GM12878 (cell line): ENCODE data around the gene ATXN1. TPM values are rescaled to one million over a fixed set of nuclear protein-coding genes. Genes with fewer than 3 reads are reported as not detected.

Experiments
- ATAC-seq: fragments of 200-7000 bp; cut with Tn5 transposase; 3 replicates; pipeline ENCODE4 v1.9.1; 2020; ENCODE audit warnings: mild to moderate bottlenecking, moderate library complexity
- BruUV-seq: library from RNA; stranded (reverse); fragments of 400-500 nt; replicated peaks from 2 replicates; lab custom pipeline; 2021; lab: Mats Ljungman, UMichigan
- CTCF ChIA-PET: fragments of 300-600 bp; sonication (Branson Sonifier 250); formaldehyde crosslinking; extraction: SDS; loops from one replicate; lab custom pipeline; 2021; ENCODE audit warnings: inconsistent platforms; lab: Yijun Ruan, JAX
- POLR2A ChIA-PET: fragments of 350-600 bp; formaldehyde crosslinking; extraction: SDS; loops from one replicate; lab custom pipeline; 2021; ENCODE audit warnings: inconsistent platforms; lab: Charles Lee
- RAD21 ChIA-PET: fragments of 300-600 bp; sonication (Branson Sonifier 250); formaldehyde crosslinking; loops from one replicate; lab custom pipeline; 2023; ENCODE audit warnings: antibody characterized with exemption; ENCODE audit not compliant: unreplicated experiment; lab: Charles Lee
- SMC1A ChIA-PET: fragments of 300-600 bp; sonication (Branson Sonifier 250); formaldehyde crosslinking; loops from one replicate; lab custom pipeline; 2023; ENCODE audit not compliant: unreplicated experiment, uncharacterized antibody; lab: Charles Lee
- DNase-seq: peaks from one replicate; pipeline ENCODE4 v3.0.0-alpha.2; 2011; ENCODE audit warnings: low read depth, low spot score
- FAIRE-seq: peaks from 3 replicates; lab custom pipeline; 2011; peaks lifted over from hg19 to GRCh38; lab: Jason Lieb, UNC
- H2AFZ ChIP-seq: 2 replicates; pipeline ENCODE4 v1.6.0; 2011; ENCODE audit warnings: low read depth, low read length, control low read depth; ENCODE audit not compliant: control insufficient read depth
- H3K27ac ChIP-seq: 2 replicates; pipeline ENCODE4 v1.5.1; 2011; ENCODE audit warnings: control low read depth; ENCODE audit not compliant: control insufficient read depth, insufficient read depth
- H3K27me3 ChIP-seq, 2 experiments: replicated peaks in 1 of 2; 2 replicates each; pipeline versions ENCODE4 v1.6.0 to v1.6.1; 2011; ENCODE audit warnings: low read length in 1 of 2; ENCODE audit not compliant: control insufficient read depth in 2 of 2, insufficient read depth in 2 of 2
- H3K36me3 ChIP-seq, 2 experiments: 2 replicates each; pipeline ENCODE4 v1.5.1; 2011; ENCODE audit warnings: low read length in 1 of 2; ENCODE audit not compliant: control insufficient read depth in 2 of 2, insufficient read depth in 2 of 2
- H3K4me1 ChIP-seq: 2 replicates; pipeline ENCODE4 v1.6.1; 2011; ENCODE audit warnings: mild to moderate bottlenecking, low read length, moderate library complexity, mixed read lengths; ENCODE audit not compliant: control insufficient read depth, insufficient read depth
- H3K4me2 ChIP-seq: 2 replicates; pipeline ENCODE4 v1.6.0; 2011; ENCODE audit warnings: control low read depth; ENCODE audit not compliant: control insufficient read depth, insufficient read depth
- H3K4me3 ChIP-seq: fragments of 200-600 bp; sonication (generic); 2 replicates; pipeline ENCODE4 v1.5.1; 2016
- H3K79me2 ChIP-seq: 2 replicates; pipeline ENCODE4 v1.6.0; 2011; ENCODE audit warnings: low read length; ENCODE audit not compliant: control insufficient read depth, insufficient read depth
- H3K9ac ChIP-seq: 2 replicates; pipeline ENCODE4 v1.8.0; 2011; ENCODE audit warnings: low read length, control low read depth, mixed read lengths; ENCODE audit not compliant: control insufficient read depth, insufficient read depth
- H3K9me3 ChIP-seq: replicated peaks from 3 replicates; pipeline ENCODE4 v1.5.1; 2011; ENCODE audit warnings: mild to moderate bottlenecking, low read length; ENCODE audit not compliant: control insufficient read depth, insufficient read depth
- H4K20me1 ChIP-seq: 2 replicates; pipeline ENCODE4 v1.6.0; 2011; ENCODE audit not compliant: control insufficient read depth, insufficient read depth
- NR2C1 ChIP-seq: fragments of 450-650 bp; IDR thresholded peaks from 2 replicates; pipeline ENCODE4 v1.6.1; 2017; ENCODE audit warnings: antibody characterized with exemption, mild to moderate bottlenecking, moderate library complexity
- RAD51 ChIP-seq: fragments of 450-650 bp; IDR thresholded peaks from 2 replicates; pipeline ENCODE4 v1.6.1; 2016; ENCODE audit warnings: moderate library complexity, mild to moderate bottlenecking, inconsistent platforms
- SIX5 ChIP-seq: IDR thresholded peaks from 2 replicates; pipeline ENCODE4 v1.6.1; 2011; ENCODE audit warnings: mild to moderate bottlenecking, low read depth, low read length, moderate library complexity; ENCODE audit not compliant: severe bottlenecking
- SPI1 ChIP-seq: IDR thresholded peaks from 2 replicates; pipeline ENCODE4 v1.6.1; 2011; ENCODE audit warnings: low read depth, mild to moderate bottlenecking, low read length, moderate library complexity, borderline replicate concordance; ENCODE audit not compliant: insufficient read depth
- STAT1 ChIP-seq: fragments of 450-650 bp; conservative IDR thresholded peaks from 2 replicates; pipeline ENCODE4 v1.6.1; 2014; ENCODE audit warnings: antibody characterized with exemption, mild to moderate bottlenecking
- SUZ12 ChIP-seq: fragments of 200-600 bp; sonication (generic); IDR thresholded peaks from one replicate; pipeline ENCODE4 v1.6.1; 2018; ENCODE audit warnings: antibody characterized with exemption, mild to moderate bottlenecking; ENCODE audit not compliant: unreplicated experiment
- ZNF592 ChIP-seq: fragments of 450-650 bp; IDR thresholded peaks from 2 replicates; pipeline ENCODE4 v1.6.1; 2017; ENCODE audit warnings: mild to moderate bottlenecking, moderate library complexity
- ZZZ3 ChIP-seq: IDR thresholded peaks from 2 replicates; pipeline ENCODE4 v1.6.1; 2011; ENCODE audit warnings: low read depth; ENCODE audit not compliant: control insufficient read depth, insufficient read length
- WGBS: methylation state at CpG from one replicate; pipeline ENCODE4 v1.1.6; 2016; ENCODE audit warnings: low lambda C conversion rate; ENCODE audit not compliant: insufficient replicate concordance, insufficient coverage; ENCODE audit errors: missing lambda C conversion rate; 5-methylcytosine and 5-hydroxymethylcytosine counted together
- in situ Hi-C: fragments of 300-500 bp; cut with MboI; formaldehyde crosslinking; loops from 9 replicates; pipeline ENCODE4 v1.14.3; 2018; ENCODE audit warnings: mixed read lengths
- intact Hi-C: fragments of 100-400 bp; cut with micrococcal nuclease; formaldehyde crosslinking; loops from one replicate; pipeline ENCODE4 v1.14.2; 2022; ENCODE audit not compliant: unreplicated experiment
- polyA plus RNA-seq, 11 experiments: library from polyadenylated mRNA; depleted of rRNA in 4 of 11; unstranded in 6 of 11; stranded (reverse) in 5 of 11; fragments of >200 nt; fragmentation: Nextera tagmentation in 4 of 11; fragmentation: Illumina TruSeq in 1 of 11; extraction: Ambion mirVana in 4 of 11; extraction: Trizol in 1 of 11; gene quantifications; 1 replicate in 1 of 11; 2 replicates in 10 of 11; pipeline versions ENCODE4 v1.2.1 to v1.2.3, GENCODE V29; 2011 to 2016; ENCODE audit warnings: inconsistent platforms in 2 of 11, missing spikeins in 2 of 11, low read depth in 1 of 11
- total RNA-seq, 4 experiments: library from RNA; depleted of rRNA in 3 of 4; stranded (reverse); fragments of >200 nt in 3 of 4; fragmentation: Illumina TruSeq in 1 of 4; extraction: Trizol in 1 of 4; gene quantifications; 2 replicates each; pipeline versions ENCODE4 v1.2.1 to v1.2.3, GENCODE V29; 2013 to 2021
- TF ChIP-seq, protein P1 (sequence below): fragments of 450-650 bp; IDR thresholded peaks from 2 replicates; pipeline ENCODE4 v1.6.1; 2017; ENCODE audit warnings: mild to moderate bottlenecking, moderate library complexity
- TF ChIP-seq, protein P2 (sequence below): fragments of 450-650 bp; formaldehyde crosslinking; IDR thresholded peaks from 2 replicates; pipeline ENCODE4 v1.5.0; 2022; ENCODE audit warnings: mild to moderate bottlenecking, missing genetic modification characterization

Gene ATXN1
- total and polyA plus RNA-seq, 10 of the 15 experiments (the other 5 are each of a cell fraction or from before 2014, with no cell fraction given), result 12.2 to 51.2 (median 20.5) TPM

DNA sequence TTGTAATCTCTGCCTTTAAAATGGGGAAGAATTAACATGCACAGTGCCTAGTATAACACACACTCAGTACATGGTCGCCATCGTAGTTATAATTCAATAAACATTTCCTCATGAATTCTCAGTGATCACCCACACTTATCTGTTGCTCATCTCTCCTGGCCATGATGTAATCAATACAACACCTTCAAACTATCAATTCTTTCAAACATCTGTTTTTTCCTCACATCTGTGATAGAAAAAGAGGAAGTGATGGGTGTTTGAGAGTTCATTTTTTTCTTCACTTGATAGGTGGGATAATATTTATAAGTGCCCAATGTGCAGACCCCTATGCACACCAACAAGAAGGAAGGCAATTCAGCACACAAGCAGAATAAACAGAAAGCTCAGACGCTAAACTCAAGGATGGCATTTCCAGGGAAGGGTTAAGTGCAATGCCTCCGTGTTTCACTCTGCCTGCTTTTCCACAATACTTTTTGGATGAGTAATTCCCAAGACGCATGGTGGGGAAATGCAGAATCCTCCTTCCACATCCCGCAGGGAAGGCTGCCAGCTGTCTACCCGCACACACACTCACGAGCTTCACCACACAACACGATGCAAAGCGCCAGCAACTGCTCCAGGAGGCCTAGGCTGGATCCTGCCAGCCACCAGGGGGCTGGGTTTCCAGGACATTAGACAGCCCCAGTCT, 422.5 kb downstream of the ATXN1 start:
- Histone ChIP-seq H3K79me2 (no peaks in the 10 kb centered on the region), H3K9ac (no peak overlapping the region), H4K20me1 (no peaks in the 10 kb centered on the region), H3K27ac (no peak overlapping the region), H3K4me3 (no peak overlapping the region), H3K9me3 (no peaks in the 10 kb centered on the region), H3K4me1 (no peaks in the 10 kb centered on the region), H3K36me3 (peaks cover 4 to 16% of the 10 kb centered on the region in 2 experiments; a peak in 3 of 4 replicates), H2AFZ (no peak overlapping the region), H3K27me3 (no peaks in the 10 kb centered on the region), H3K4me2 (no peak overlapping the region)
- no TSS peak for BruUV-seq
- RAD21 ChIA-PET, result interaction anchor here (1.3 to 1.7 kb wide), 3 partner anchors 17 to 65 kb away, joined by 3 to 4 read pairs (median 3); no protein-coding TSS in a partner anchor
- no peak for DNase-seq
- no peak for FAIRE-seq
- ATAC-seq, result peak; percentile 35; the same call in 2 of the 3 replicates
- intact Hi-C loops (no loop called here), in situ Hi-C loops (loop anchor here (5.0 to 10.0 kb wide), 2 partner anchors 176 to 429 kb away; no protein-coding TSS in a partner anchor)
- CTCF ChIA-PET, result interaction anchor here (0.8 to 1.5 kb wide), 3 partner anchors 31 to 434 kb away, joined by 3 to 6 read pairs (median 3); no protein-coding TSS in a partner anchor
- SMC1A ChIA-PET, result interaction anchor here (1.3 to 2.0 kb wide), 5 partner anchors 10 to 419 kb away, joined by 3 to 6 read pairs (median 3); no protein-coding TSS in a partner anchor
- POLR2A ChIA-PET, result no interaction called here
- 90% methylated on average over 10 of the region's 10 CpGs for WGBS
- TF ChIP-seq ZNF592, result no peak
- TF ChIP-seq SUZ12, result no peak
- no peak for TF ChIP-seq RAD51
- no peak for TF ChIP-seq STAT1
- TF ChIP-seq, protein P1, sequence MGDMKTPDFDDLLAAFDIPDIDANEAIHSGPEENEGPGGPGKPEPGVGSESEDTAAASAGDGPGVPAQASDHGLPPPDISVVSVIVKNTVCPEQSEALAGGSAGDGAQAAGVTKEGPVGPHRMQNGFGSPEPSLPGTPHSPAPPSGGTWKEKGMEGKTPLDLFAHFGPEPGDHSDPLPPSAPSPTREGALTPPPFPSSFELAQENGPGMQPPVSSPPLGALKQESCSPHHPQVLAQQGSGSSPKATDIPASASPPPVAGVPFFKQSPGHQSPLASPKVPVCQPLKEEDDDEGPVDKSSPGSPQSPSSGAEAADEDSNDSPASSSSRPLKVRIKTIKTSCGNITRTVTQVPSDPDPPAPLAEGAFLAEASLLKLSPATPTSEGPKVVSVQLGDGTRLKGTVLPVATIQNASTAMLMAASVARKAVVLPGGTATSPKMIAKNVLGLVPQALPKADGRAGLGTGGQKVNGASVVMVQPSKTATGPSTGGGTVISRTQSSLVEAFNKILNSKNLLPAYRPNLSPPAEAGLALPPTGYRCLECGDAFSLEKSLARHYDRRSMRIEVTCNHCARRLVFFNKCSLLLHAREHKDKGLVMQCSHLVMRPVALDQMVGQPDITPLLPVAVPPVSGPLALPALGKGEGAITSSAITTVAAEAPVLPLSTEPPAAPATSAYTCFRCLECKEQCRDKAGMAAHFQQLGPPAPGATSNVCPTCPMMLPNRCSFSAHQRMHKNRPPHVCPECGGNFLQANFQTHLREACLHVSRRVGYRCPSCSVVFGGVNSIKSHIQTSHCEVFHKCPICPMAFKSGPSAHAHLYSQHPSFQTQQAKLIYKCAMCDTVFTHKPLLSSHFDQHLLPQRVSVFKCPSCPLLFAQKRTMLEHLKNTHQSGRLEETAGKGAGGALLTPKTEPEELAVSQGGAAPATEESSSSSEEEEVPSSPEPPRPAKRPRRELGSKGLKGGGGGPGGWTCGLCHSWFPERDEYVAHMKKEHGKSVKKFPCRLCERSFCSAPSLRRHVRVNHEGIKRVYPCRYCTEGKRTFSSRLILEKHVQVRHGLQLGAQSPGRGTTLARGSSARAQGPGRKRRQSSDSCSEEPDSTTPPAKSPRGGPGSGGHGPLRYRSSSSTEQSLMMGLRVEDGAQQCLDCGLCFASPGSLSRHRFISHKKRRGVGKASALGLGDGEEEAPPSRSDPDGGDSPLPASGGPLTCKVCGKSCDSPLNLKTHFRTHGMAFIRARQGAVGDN, result no peak
- TF ChIP-seq ZZZ3, result no peak
- TF ChIP-seq, protein P2, sequence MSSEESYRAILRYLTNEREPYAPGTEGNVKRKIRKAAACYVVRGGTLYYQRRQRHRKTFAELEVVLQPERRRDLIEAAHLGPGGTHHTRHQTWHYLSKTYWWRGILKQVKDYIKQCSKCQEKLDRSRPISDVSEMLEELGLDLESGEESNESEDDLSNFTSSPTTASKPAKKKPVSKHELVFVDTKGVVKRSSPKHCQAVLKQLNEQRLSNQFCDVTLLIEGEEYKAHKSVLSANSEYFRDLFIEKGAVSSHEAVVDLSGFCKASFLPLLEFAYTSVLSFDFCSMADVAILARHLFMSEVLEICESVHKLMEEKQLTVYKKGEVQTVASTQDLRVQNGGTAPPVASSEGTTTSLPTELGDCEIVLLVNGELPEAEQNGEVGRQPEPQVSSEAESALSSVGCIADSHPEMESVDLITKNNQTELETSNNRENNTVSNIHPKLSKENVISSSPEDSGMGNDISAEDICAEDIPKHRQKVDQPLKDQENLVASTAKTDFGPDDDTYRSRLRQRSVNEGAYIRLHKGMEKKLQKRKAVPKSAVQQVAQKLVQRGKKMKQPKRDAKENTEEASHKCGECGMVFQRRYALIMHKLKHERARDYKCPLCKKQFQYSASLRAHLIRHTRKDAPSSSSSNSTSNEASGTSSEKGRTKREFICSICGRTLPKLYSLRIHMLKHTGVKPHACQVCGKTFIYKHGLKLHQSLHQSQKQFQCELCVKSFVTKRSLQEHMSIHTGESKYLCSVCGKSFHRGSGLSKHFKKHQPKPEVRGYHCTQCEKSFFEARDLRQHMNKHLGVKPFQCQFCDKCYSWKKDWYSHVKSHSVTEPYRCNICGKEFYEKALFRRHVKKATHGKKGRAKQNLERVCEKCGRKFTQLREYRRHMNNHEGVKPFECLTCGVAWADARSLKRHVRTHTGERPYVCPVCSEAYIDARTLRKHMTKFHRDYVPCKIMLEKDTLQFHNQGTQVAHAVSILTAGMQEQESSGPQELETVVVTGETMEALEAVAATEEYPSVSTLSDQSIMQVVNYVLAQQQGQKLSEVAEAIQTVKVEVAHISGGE (CRISPR knock-in tag), result no peak
- TF ChIP-seq SPI1, result peak; percentile 62; the same call in 1 of the 2 replicates
- no peak for TF ChIP-seq NR2C1
- no peak for TF ChIP-seq SIX5
